ENCODE results near the gene GLOD5. TPM values are rescaled to one million over a fixed set of nuclear protein-coding genes. Genes with fewer than 3 reads are reported as not detected.
A peak's percentile ranks its signal among the peaks of the same experiment; 100 is the strongest.

The GLOD5 gene
- total RNA-seq, 1 donor from 2014 or later, result not detected

- H3K4me3 ChIP-seq, result no peak overlapping the region
- no peaks in the 10 kb centered on the region for H3K9me3 ChIP-seq
- H3K4me1 ChIP-seq, result no peaks in the 10 kb centered on the region
- intact Hi-C loops (cut with DNase I), result no loop called here
- no peaks in the 10 kb centered on the region for H3K27me3 ChIP-seq
- no peak overlapping the region for H3K27ac ChIP-seq
- no peak for DNase-seq (ENCODE audit: extremely low spot score in 2 of 2)
- TF ChIP-seq POLR2AphosphoS5 (IDR thresholded peaks at IDR 0.05; ENCODE audit: insufficient read depth in 1 of 2, low read depth in 1 of 2) (no peak), CTCF (IDR thresholded peaks at IDR 0.05) (no peak), POLR2A (IDR thresholded peaks at IDR 0.05) (no peak)
- no peaks in the 10 kb centered on the region for H3K36me3 ChIP-seq
Measured at GRCh38 chrX:48794340-48794910, 32.9 kb downstream of the GLOD5 start.

- H3K9me3 ChIP-seq, result no peaks in the 10 kb centered on the region
- H3K27me3 ChIP-seq, result no peaks in the 10 kb centered on the region
- H3K4me1 ChIP-seq, result no peaks in the 10 kb centered on the region
- H3K36me3 ChIP-seq, result no peaks in the 10 kb centered on the region
- H3K27ac ChIP-seq, result no peak overlapping the region
- intact Hi-C loops (cut with DNase I), result no loop called here
- H3K4me3 ChIP-seq, result no peak overlapping the region
- no peak for DNase-seq (ENCODE audit: extremely low spot score in 2 of 2)
- TF ChIP-seq CTCF (IDR thresholded peaks at IDR 0.05) (no peak), POLR2AphosphoS5 (IDR thresholded peaks at IDR 0.05; ENCODE audit: insufficient read depth in 1 of 2, low read depth in 1 of 2) (no peak), POLR2A (IDR thresholded peaks at IDR 0.05) (no peak)
Measured at GRCh38 chrX:48794911-48795515, 33.5 kb downstream of the GLOD5 start.

GRCh38 chrX:48798318-48798717, 36.8 kb downstream of the GLOD5 start:
- intact Hi-C loops (cut with DNase I), result no loop called here
- H3K27ac ChIP-seq, result no peak overlapping the region
- H3K4me1 ChIP-seq, result peaks cover 11% of the 10 kb centered on the region
- H3K4me3 ChIP-seq, result no peak overlapping the region
- TF ChIP-seq CTCF (IDR thresholded peaks at IDR 0.05) (no peak), POLR2A (IDR thresholded peaks at IDR 0.05) (no peak), POLR2AphosphoS5 (IDR thresholded peaks at IDR 0.05; ENCODE audit: insufficient read depth in 1 of 2, low read depth in 1 of 2) (no peak)
- no peaks in the 10 kb centered on the region for H3K27me3 ChIP-seq
- no peaks in the 10 kb centered on the region for H3K36me3 ChIP-seq
- H3K9me3 ChIP-seq, result no peaks in the 10 kb centered on the region
- DNase-seq (ENCODE audit: extremely low spot score in 2 of 2), result no peak

- peak overlapping the region; percentile 55 to 60 for H3K4me3 ChIP-seq
- H3K9me3 ChIP-seq, result no peaks in the 10 kb centered on the region
- H3K27ac ChIP-seq, result peak overlapping the region; percentile 88
- intact Hi-C loops (cut with DNase I), result no loop called here
- peaks cover 0 to 11% of the 10 kb centered on the region in 2 donors for H3K36me3 ChIP-seq
- TF ChIP-seq CTCF (IDR thresholded peaks at IDR 0.05), result no peak
- no peak for TF ChIP-seq POLR2AphosphoS5 (IDR thresholded peaks at IDR 0.05; ENCODE audit: insufficient read depth in 1 of 2, low read depth in 1 of 2)
- TF ChIP-seq POLR2A (IDR thresholded peaks at IDR 0.05), result no peak
- H3K27me3 ChIP-seq, result no peaks in the 10 kb centered on the region
- no peak for DNase-seq (ENCODE audit: extremely low spot score in 2 of 2)
- peaks cover 11% of the 10 kb centered on the region for H3K4me1 ChIP-seq
Measured at GRCh38 chrX:48800574-48801279, 39.2 kb downstream of the GLOD5 start.

Data from vagina (tissue), 2 donors.